GM12873 (cell line): ENCODE results near the gene REXO1.

Source experiments
- TF ChIP-seq, protein P1 (sequence below): IDR thresholded peaks from 2 replicates; pipeline ENCODE4 v1.5.1; 2012; ENCODE audit warnings: low read depth, mild to moderate bottlenecking, moderate library complexity, low read length, control low read depth; ENCODE audit not compliant: insufficient read depth; ENCODE audit errors: missing control alignments

REXO1 gene

DNA sequence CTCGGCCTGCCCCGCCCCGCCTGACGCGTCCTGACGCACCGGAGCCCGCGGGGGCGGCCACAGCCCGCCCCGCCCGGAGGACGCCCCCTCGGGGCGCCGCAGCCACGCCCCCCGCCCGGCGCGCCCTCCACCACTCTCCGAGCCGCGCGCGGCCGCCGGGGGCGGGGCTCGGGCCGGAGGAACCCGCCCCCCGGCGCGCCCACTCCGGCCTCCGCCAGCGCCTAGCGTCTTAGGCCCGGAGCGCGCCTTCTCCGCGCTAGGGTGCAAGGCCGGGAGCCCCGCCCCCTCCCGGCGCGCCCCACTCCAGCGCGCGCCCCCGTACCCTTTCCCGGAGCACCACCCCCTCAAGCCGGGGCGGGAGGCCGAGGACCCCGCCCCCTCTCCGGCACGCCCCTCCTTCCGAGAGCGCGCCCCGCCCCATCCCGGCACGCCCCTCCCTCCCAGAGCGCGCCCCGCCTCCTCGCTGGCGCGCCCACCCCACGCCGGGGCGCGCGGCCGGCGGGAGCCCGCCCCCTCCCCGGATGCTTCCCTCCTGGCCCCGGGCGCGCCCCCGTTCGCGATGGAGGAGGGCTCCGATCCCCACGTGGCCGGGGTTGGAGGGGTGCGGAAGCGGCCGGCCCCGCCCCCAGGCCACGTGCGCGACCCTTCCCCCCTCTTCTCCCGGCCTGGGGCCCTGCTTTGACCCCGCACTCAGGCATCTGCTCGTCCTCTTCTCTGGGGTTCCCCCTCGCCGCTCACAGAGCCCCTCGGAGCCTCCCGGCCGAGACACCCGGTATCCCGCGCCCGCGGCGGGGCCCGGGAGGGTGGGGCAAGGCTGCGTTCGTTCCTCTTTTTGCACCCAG is 15.6 kb upstream of the REXO1 start:
- TF ChIP-seq, protein P1, sequence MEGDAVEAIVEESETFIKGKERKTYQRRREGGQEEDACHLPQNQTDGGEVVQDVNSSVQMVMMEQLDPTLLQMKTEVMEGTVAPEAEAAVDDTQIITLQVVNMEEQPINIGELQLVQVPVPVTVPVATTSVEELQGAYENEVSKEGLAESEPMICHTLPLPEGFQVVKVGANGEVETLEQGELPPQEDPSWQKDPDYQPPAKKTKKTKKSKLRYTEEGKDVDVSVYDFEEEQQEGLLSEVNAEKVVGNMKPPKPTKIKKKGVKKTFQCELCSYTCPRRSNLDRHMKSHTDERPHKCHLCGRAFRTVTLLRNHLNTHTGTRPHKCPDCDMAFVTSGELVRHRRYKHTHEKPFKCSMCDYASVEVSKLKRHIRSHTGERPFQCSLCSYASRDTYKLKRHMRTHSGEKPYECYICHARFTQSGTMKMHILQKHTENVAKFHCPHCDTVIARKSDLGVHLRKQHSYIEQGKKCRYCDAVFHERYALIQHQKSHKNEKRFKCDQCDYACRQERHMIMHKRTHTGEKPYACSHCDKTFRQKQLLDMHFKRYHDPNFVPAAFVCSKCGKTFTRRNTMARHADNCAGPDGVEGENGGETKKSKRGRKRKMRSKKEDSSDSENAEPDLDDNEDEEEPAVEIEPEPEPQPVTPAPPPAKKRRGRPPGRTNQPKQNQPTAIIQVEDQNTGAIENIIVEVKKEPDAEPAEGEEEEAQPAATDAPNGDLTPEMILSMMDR = no peak

DNA sequence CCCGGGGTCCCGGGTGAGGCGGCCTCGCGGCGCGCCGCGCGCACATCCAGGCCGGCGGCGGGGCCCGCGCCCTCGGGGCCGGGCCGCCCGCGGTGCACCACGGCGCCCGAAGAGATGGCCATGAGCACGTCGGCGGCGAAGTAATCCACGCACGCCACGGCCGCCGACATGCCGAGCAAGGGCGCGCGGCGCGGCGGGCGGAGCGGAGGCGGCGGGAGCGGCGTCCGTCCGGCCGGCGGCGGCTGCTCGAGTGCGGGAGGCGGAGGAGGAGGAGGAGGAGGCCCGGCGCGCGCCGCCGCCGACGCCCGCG is 15.0 kb upstream of the REXO1 start, which contains the start of gene KLF16:
Gene KLF16, minus strand, starts transcription at position 252 of the 310 bp plus-strand sequence. Its CDS starts 82 bp downstream, at position 170.
- TF ChIP-seq, protein P1 = no peak

DNA sequence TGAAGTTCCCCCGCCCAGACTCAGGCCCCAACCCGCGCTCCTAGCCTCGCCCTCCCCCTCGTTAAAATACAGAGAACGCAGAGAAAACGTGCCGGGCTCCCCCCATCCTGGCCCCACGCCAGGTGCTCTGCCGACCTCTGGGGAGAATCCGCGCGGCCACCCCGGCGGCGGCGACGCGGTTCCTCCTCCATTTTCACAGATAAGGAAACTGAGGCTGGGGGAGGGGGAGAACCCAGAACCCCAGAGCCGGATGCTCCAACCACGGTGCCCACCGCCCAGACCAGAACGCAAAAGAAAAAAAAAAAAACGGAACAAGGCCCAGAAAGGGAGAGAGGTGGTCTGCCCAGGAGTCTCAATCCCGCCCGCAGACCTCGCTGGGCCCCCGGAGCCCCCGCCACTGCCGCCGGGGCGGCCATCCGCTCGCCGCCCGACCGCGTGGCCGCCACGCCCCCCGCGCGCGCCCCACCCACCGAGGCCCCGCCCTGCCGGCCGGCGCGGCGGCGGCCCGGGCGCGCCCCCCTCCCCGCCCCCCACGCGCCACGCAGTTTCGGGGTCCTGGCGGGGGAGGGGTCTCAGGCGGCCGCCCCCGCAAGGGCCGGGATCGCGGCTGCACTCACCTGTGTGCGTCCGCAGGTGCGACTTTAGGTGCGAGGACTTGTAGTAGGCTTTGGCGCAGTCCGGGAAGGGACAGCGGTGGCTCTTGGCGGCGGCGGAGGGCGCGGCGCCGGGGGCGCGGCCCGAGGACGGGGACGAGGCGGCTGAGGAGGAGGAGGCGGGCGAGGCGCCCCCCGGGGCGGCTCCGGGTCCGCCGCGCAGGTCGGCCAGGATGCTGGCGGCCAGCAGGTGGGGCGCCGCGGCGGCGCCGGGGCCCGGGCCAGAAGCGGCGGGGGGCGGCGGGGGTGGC is 14.4 kb upstream of the REXO1 start:
- TF ChIP-seq, protein P1 = no peak

DNA sequence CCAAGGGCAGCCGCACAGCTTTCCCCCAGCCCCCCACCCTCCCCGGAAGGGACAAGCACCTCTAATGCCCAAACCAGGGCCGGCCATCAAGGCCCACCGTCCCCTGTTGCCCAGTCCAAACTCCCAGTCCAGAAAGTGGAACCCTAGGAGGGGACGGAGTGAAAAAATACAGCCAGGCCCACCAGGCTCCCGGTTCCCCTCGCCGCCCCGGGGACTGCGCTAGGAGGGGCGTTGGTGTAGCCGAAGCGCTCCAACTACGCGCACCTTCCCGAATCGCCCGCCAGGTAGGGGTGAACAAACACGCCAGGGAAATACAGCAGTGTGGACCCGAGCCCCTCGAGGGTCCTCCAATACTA is 13.8 kb upstream of the REXO1 start:
- TF ChIP-seq, protein P1 = no peak

DNA sequence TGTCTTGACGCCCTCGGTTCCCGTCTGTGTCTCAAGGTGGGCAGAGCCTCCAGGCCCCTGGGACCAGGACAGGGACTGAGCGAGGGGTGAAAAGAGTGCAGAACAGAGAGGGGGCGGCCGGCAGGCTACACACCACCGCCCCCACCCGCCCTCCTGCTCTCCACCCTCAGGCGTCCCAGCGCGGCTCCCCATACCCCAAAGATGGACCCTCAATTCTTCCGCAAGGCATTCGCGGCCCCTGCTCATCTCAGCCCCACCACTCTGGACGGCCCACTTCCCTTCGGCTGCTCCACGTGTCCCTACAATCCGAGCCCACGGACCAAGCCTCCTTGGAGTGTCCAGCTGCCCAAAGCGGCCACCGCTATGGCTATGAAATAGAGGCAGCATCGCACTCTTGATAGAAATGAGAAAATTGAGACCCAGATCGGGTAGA is 13.3 kb upstream of the REXO1 start:
- TF ChIP-seq, protein P1 = no peak

DNA sequence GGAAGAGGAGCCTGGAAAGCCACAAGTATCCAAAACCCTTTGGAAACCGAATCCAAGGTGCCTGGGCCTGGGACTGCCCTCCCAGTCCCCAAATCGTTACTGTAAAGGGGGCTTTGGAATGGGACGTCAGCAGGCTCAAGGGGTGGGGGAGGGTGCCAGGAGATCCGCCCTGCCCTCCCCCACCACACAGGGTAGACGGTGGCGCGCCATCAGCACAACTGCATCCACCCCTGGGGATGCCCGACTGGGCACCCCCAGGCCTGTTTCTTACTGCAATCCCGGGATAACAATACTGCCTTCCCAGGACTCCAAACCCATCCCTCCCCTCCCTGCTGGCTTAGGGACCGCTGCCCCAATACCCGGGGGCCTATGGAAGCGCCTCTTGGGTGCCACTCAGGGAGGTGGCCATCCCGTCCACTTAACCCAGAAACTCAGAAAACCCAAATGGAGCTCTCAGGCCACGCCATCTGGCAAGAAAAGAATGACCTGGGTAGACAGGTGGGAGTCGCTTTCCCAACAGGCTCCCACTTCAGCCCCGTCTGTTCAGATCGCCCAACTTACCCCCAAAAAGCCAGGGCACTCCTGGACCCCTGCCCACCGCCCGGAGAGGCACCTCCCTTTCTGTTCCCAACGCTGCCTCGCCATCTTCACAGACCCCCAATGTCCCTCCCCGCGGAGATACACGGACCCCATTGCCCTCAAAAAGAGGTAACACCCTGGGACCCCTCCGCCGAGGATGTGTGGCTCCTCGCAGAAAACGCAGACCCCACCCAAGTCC is 12.7 kb upstream of the REXO1 start:
- TF ChIP-seq, protein P1 = no peak
